Endothelial cell of umbilical vein (primary cell): ENCODE results near the gene LAMB1. TPM values are rescaled to one million over a fixed set of nuclear protein-coding genes. Genes with fewer than 3 reads are reported as not detected.

Source experiments
- BruUV-seq: library from RNA; stranded (reverse); fragments of 400-500 nt; replicated peaks from 2 replicates; lab custom pipeline; 2021; lab: Mats Ljungman, UMichigan
- CTCF ChIA-PET: fragments of 300-600, 350-600 bp; sonication (Branson Sonifier 250); formaldehyde crosslinking; loops from one replicate; lab custom pipeline; 2021; ENCODE audit warnings: antibody characterized with exemption, inconsistent platforms; lab: Charles Lee
- POLR2A ChIA-PET: fragments of 300-600, 350-600 bp; sonication (Branson Sonifier 250); formaldehyde crosslinking; loops from one replicate; lab custom pipeline; 2021; ENCODE audit warnings: antibody characterized with exemption, inconsistent platforms; lab: Charles Lee
- DNase-seq: peaks from one replicate; pipeline ENCODE4 v3.0.0-alpha.2; 2011; ENCODE audit warnings: low read depth, low spot score
- FAIRE-seq: peaks from 2 replicates; lab custom pipeline; 2011; peaks lifted over from hg19 to GRCh38; lab: Jason Lieb, UNC
- H2AFZ ChIP-seq: 2 replicates; pipeline ENCODE4 v1.6.0; 2012; ENCODE audit warnings: low read depth, low read length, control low read depth, inconsistent platforms
- H3K27ac ChIP-seq: 2 replicates; pipeline ENCODE4 v1.5.1; 2011; ENCODE audit warnings: low read depth, mild to moderate bottlenecking, control low read depth, low read length, moderate library complexity; ENCODE audit not compliant: insufficient read depth
- H3K27me3 ChIP-seq, 2 experiments: 2 replicates each; pipeline versions ENCODE4 v1.6.0 to v1.6.1; 2011; ENCODE audit warnings: low read length in 2 of 2, mixed read lengths in 1 of 2; ENCODE audit not compliant: control insufficient read depth in 2 of 2, insufficient read depth in 2 of 2
- H3K36me3 ChIP-seq, 2 experiments: 2 replicates in 1 of 2; 3 replicates in 1 of 2; pipeline ENCODE4 v1.5.1; 2011; ENCODE audit warnings: low read length in 2 of 2, mild to moderate bottlenecking in 1 of 2, moderate library complexity in 1 of 2; ENCODE audit not compliant: control insufficient read depth in 2 of 2, insufficient read depth in 2 of 2; ENCODE audit errors: extremely low read depth in 1 of 2
- H3K4me1 ChIP-seq: 3 replicates; pipeline ENCODE4 v1.5.1; 2011; ENCODE audit warnings: mild to moderate bottlenecking, low read length; ENCODE audit not compliant: control insufficient read depth, insufficient read depth; ENCODE audit errors: extremely low read depth
- H3K4me2 ChIP-seq: 2 replicates; pipeline ENCODE4 v1.6.1; 2011; ENCODE audit warnings: low read length, control low read depth, mixed read lengths; ENCODE audit not compliant: insufficient read depth
- H3K4me3 ChIP-seq, 3 experiments: fragments of 200-600 bp in 1 of 3; sonication (generic), shearing (Covaris generic) in 1 of 3; replicated peaks in 1 of 3; 2 replicates each; pipeline ENCODE4 v1.5.1; 2011 to 2016; ENCODE audit warnings: control low read depth in 3 of 3, low read length in 3 of 3, mild to moderate bottlenecking in 2 of 3, inconsistent platforms in 1 of 3, low read depth in 1 of 3, moderate library complexity in 1 of 3; ENCODE audit not compliant: insufficient read depth in 1 of 3
- H3K79me2 ChIP-seq: 2 replicates; pipeline ENCODE4 v1.6.0; 2012; ENCODE audit warnings: low read length, inconsistent platforms; ENCODE audit not compliant: control insufficient read depth, insufficient read depth
- H3K9ac ChIP-seq: replicated peaks from 2 replicates; pipeline ENCODE3; 2011; ENCODE audit warnings: low read length, control low read depth; ENCODE audit not compliant: insufficient read depth; ENCODE audit errors: extremely low read depth
- H3K9me1 ChIP-seq: replicated peaks from 3 replicates; pipeline ENCODE4 v1.6.0; 2011; ENCODE audit warnings: mild to moderate bottlenecking, low read length; ENCODE audit not compliant: control insufficient read depth, insufficient read depth; ENCODE audit errors: extremely low read depth
- H3K9me3 ChIP-seq: replicated peaks from 2 replicates; pipeline ENCODE4 v1.5.1; 2012; ENCODE audit warnings: low read length, inconsistent platforms; ENCODE audit not compliant: control insufficient read depth, insufficient read depth
- H4K20me1 ChIP-seq: replicated peaks from 2 replicates; pipeline ENCODE3; 2011; ENCODE audit warnings: mild to moderate bottlenecking, low read length; ENCODE audit not compliant: control insufficient read depth, insufficient read depth; ENCODE audit errors: extremely low read depth
- EZH2 ChIP-seq: IDR thresholded peaks from 2 replicates; pipeline ENCODE4 v1.6.1; 2012; ENCODE audit warnings: borderline replicate concordance, low read depth, mild to moderate bottlenecking, moderate library complexity, low read length, inconsistent platforms; ENCODE audit not compliant: severe bottlenecking
- FOS ChIP-seq: IDR thresholded peaks from 2 replicates; pipeline ENCODE4 v1.6.1; 2011; ENCODE audit warnings: mild to moderate bottlenecking, low read length, moderate library complexity, borderline replicate concordance; ENCODE audit not compliant: insufficient read depth
- GATA2 ChIP-seq: IDR thresholded peaks from 2 replicates; pipeline ENCODE4 v1.7.0; 2011; ENCODE audit warnings: low read depth, mild to moderate bottlenecking, moderate library complexity, mixed read lengths, low read length; ENCODE audit not compliant: insufficient read length, insufficient read depth
- JUN ChIP-seq: IDR thresholded peaks from 2 replicates; pipeline ENCODE4 v1.6.1; 2011; ENCODE audit warnings: borderline replicate concordance, low read depth; ENCODE audit not compliant: insufficient read length, insufficient read depth
- MAX ChIP-seq: IDR thresholded peaks from 2 replicates; pipeline ENCODE4 v1.6.1; 2011; ENCODE audit not compliant: insufficient read depth, insufficient read length
- MYC ChIP-seq: IDR thresholded peaks from one replicate; pipeline ENCODE4 v1.6.1; 2011; ENCODE audit warnings: mild to moderate bottlenecking, low read depth, low read length
- POLR2A ChIP-seq: IDR thresholded peaks from 2 replicates; pipeline ENCODE4 v1.6.1; 2012; ENCODE audit warnings: low read depth, mild to moderate bottlenecking, control low read depth, low read length
- POLR2AphosphoS5 ChIP-seq: IDR thresholded peaks from 2 replicates; pipeline ENCODE4 v1.6.1; 2012; ENCODE audit warnings: low read depth, mild to moderate bottlenecking, control low read depth, low read length, moderate library complexity; ENCODE audit not compliant: insufficient read depth
- dilution Hi-C: fragments of 300-500 bp; cut with MboI; formaldehyde crosslinking; loops from one replicate; pipeline ENCODE4 v1.15.0; 2019; ENCODE audit warnings: low sequenced_read_pairs; ENCODE audit not compliant: extremely low pct_ligation_motif_present
- intact Hi-C: fragments of 100-400 bp; cut with micrococcal nuclease; formaldehyde crosslinking; loops from one replicate; pipeline ENCODE4 v1.10.0; 2022
- polyA plus RNA-seq, 4 experiments: library from polyadenylated mRNA; depleted of rRNA in 3 of 4; stranded (reverse) in 3 of 4; unstranded in 1 of 4; fragments of >200 nt; gene quantifications; 2 replicates each; pipeline versions ENCODE4 v1.2.1 to v1.2.3, GENCODE V29; 2011 to 2012; ENCODE audit warnings: missing spikeins in 1 of 4
- total RNA-seq: library from RNA; stranded (reverse); gene quantifications from 2 replicates; pipeline ENCODE4 v1.2.3, GENCODE V29; 2021
- TF ChIP-seq, protein P1 (sequence below), 2 donors: IDR thresholded peaks; 1 replicate in 1 of 2; 2 replicates in 1 of 2; pipeline ENCODE4 v1.5.1; 2011; ENCODE audit warnings: low read length in 2 of 2, mild to moderate bottlenecking in 2 of 2, moderate library complexity in 2 of 2, control low read depth in 1 of 2, inconsistent platforms in 1 of 2, low read depth in 1 of 2; ENCODE audit not compliant: insufficient read depth in 1 of 2; ENCODE audit errors: extremely low read depth in 1 of 2

The LAMB1 gene
- total and polyA plus RNA-seq, 2 donors (not counting 3 experiments of a cell fraction or from before 2014, with no cell fraction given) = 588 to 703 TPM

DNA sequence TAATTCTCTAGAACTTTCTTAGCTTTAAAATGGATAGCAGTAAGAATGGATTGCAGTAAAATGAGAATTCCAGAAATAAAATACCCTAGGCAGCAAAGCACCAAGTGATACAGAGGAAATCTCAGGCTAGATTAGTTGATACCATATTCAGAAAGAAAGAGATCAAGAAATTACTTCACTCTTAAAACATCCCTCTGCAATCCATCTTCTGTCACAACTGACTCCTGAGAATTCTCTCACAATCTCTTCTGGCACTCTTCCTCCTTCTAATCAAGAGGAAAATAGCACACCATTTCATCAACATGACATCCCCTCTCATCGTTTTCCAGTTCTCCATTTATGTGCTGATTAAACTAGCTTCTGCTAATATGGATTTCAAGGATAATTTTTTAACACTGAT lies 42.2 kb upstream of the LAMB1 start:
- Histone ChIP-seq H3K4me2 (no peak overlapping the region), H3K4me3 (no peak overlapping the region), H4K20me1 (no peaks in the 10 kb centered on the region), H3K79me2 (no peaks in the 10 kb centered on the region), H3K27ac (no peak overlapping the region), H2AFZ (peak overlapping the region; percentile 64), H3K9ac (no peak overlapping the region), H3K9me1 (no peaks in the 10 kb centered on the region), H3K4me1 (peaks cover 7% of the 10 kb centered on the region), H3K9me3 (no peaks in the 10 kb centered on the region), H3K36me3 (no peaks in the 10 kb centered on the region), H3K27me3 (no peaks in the 10 kb centered on the region)
- peak; percentile 45 for DNase-seq
- dilution Hi-C loops (no loop called here), intact Hi-C loops (no loop called here)
- no TSS peak for BruUV-seq
- no peak for FAIRE-seq
- ChIA-PET POLR2A (no interaction called here), CTCF (interaction anchor here (1.3 kb wide), 1 partner anchor 34 kb away, joined by 3 read pairs; no protein-coding TSS in a partner anchor)
- TF ChIP-seq MYC (no peak), FOS (no peak), GATA2 (no peak), POLR2A (no peak), POLR2AphosphoS5 (no peak), JUN (no peak), MAX (no peak), EZH2 (no peak)
- TF ChIP-seq, protein P1, sequence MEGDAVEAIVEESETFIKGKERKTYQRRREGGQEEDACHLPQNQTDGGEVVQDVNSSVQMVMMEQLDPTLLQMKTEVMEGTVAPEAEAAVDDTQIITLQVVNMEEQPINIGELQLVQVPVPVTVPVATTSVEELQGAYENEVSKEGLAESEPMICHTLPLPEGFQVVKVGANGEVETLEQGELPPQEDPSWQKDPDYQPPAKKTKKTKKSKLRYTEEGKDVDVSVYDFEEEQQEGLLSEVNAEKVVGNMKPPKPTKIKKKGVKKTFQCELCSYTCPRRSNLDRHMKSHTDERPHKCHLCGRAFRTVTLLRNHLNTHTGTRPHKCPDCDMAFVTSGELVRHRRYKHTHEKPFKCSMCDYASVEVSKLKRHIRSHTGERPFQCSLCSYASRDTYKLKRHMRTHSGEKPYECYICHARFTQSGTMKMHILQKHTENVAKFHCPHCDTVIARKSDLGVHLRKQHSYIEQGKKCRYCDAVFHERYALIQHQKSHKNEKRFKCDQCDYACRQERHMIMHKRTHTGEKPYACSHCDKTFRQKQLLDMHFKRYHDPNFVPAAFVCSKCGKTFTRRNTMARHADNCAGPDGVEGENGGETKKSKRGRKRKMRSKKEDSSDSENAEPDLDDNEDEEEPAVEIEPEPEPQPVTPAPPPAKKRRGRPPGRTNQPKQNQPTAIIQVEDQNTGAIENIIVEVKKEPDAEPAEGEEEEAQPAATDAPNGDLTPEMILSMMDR (IDR thresholded peaks at IDR 0.05; ENCODE audit: extremely low read depth in 1 of 2, insufficient read depth in 1 of 2, low read depth in 1 of 2, low read length in 2 of 2) = no peak
